ENCODE data around the gene KIF1C.

GRCh38 chr17:4949321-4950074, 48.3 kb upstream of the KIF1C start:
- no peak for TF ChIP-seq POLR2A (IDR thresholded peaks at IDR 0.05; ENCODE audit: low read length)
- TF ChIP-seq GATA1 (IDR thresholded peaks at IDR 0.05; ENCODE audit: low read depth, low read length), result no peak

All from erythroblast (primary cell).